Kidney (tissue), 14 donors: Measurements from ENCODE around the gene ATP11B. TPM values are rescaled to one million over a fixed set of nuclear protein-coding genes. Genes with fewer than 3 reads are reported as not detected.

ENCODE experiments used
- DNase-seq, 5 donors: peaks; one replicate each; pipeline ENCODE4 v3.0.0-alpha.2; 2013 to 2020
- FAIRE-seq: peaks from 2 replicates; lab custom pipeline; 2012; peaks lifted over from hg19 to GRCh38; lab: Jason Lieb, UNC
- H3K27ac ChIP-seq, 2 donors: one replicate each; pipeline ENCODE4 v1.7.0; 2013; ENCODE audit warnings: low read depth in 2 of 2, low read length in 2 of 2, inconsistent platforms in 1 of 2
- H3K27me3 ChIP-seq: one replicate; pipeline ENCODE4 v1.7.1; 2013; ENCODE audit warnings: low read length, inconsistent platforms; ENCODE audit not compliant: control insufficient read depth, insufficient read depth
- H3K36me3 ChIP-seq, 3 donors: one replicate each; pipeline versions ENCODE4 v1.7.0 to v1.7.1; 2013; ENCODE audit warnings: low read length in 3 of 3, control low read depth in 1 of 3, inconsistent platforms in 1 of 3; ENCODE audit not compliant: insufficient read depth in 3 of 3, control insufficient read depth in 2 of 3
- H3K4me1 ChIP-seq, 3 donors: one replicate each; pipeline versions ENCODE4 v1.7.0 to v1.7.1; 2013; ENCODE audit warnings: low read length in 3 of 3, inconsistent platforms in 1 of 3, low read depth in 1 of 3; ENCODE audit not compliant: control insufficient read depth in 2 of 3, insufficient read depth in 2 of 3
- H3K4me3 ChIP-seq, 3 donors: one replicate each; pipeline versions ENCODE4 v1.7.0 to v1.8.1; 2013; ENCODE audit warnings: low read length in 3 of 3, control low read depth in 1 of 3, inconsistent platforms in 1 of 3
- H3K9ac ChIP-seq, 3 donors: one replicate each; pipeline versions ENCODE4 v1.7.0 to v1.7.1; 2013; ENCODE audit warnings: low read length in 3 of 3, control low read depth in 1 of 3, inconsistent platforms in 1 of 3
- H3K9me3 ChIP-seq, 3 donors: one replicate each; pipeline versions ENCODE4 v1.7.0 to v1.7.1; 2013; ENCODE audit warnings: low read length in 3 of 3, control low read depth in 1 of 3, inconsistent platforms in 1 of 3; ENCODE audit not compliant: control insufficient read depth in 2 of 3, insufficient read depth in 1 of 3
- intact Hi-C: fragments of 100-400 bp; cut with DNase I; formaldehyde crosslinking; loops from one replicate; pipeline ENCODE4 v1.11.1; 2022
- polyA plus RNA-seq: library from polyadenylated mRNA; stranded (reverse); fragments of 350-450 nt; fragmentation: Illumina TruSeq; extraction: RNeasy Lipid Tissue Mini Kit (QIAGEN cat#74804); gene quantifications from one replicate; pipeline ENCODE4 v1.2.3, GENCODE V29; 2014; ENCODE audit warnings: low read depth, low replicate concordance; ENCODE audit not compliant: insufficient read depth
- total RNA-seq: library from RNA; stranded (reverse); fragmentation: NEBNext Ultra II Directional; extraction: Animal tissue kit (Norgen Biotek cat#: 25700); gene quantifications from one replicate; pipeline ENCODE4 v1.2.1, GENCODE V29; 2021
- TF ChIP-seq, protein P1 (sequence below): IDR thresholded peaks from 3 replicates; pipeline ENCODE4 v1.5.1; 2012; ENCODE audit warnings: mild to moderate bottlenecking, moderate library complexity, borderline replicate concordance; ENCODE audit not compliant: insufficient read depth; ENCODE audit errors: extremely low read depth
- donor health status: control.
- donor health status: control.
- donor health status: control.
- donor health status: control.
- donor health status: control.
- donor health status: DM: yes; HTN: yes; CAD: no.
- donor health status: Normal renal cell carcinoma (clear cell type).

ATP11B gene
- total and polyA plus RNA-seq, 2 donors from 2014 or later: 8.0 to 65.0 TPM

DNA sequence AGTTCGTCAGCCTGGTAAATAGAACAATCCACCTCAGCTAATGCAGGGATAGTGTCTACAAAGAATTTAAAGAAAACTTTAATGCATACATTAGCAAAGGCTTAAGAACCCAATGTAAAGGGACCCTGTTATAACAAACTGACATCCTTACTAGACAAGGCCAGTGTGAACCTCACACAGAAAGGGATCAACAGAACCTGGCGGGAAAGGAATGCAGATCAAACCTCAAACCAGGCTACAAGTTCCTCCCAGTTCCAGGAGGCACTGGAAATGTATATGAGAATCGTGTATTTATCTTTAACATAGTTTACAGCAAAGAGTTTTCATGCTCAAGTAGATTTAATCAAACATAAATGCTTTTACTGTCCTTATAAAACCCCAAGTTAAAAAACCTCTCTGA is 37.6 kb upstream of the ATP11B start:
- FAIRE-seq (no peak), DNase-seq (no peak)
- intact Hi-C loops: no loop called here
- TF ChIP-seq, protein P1, sequence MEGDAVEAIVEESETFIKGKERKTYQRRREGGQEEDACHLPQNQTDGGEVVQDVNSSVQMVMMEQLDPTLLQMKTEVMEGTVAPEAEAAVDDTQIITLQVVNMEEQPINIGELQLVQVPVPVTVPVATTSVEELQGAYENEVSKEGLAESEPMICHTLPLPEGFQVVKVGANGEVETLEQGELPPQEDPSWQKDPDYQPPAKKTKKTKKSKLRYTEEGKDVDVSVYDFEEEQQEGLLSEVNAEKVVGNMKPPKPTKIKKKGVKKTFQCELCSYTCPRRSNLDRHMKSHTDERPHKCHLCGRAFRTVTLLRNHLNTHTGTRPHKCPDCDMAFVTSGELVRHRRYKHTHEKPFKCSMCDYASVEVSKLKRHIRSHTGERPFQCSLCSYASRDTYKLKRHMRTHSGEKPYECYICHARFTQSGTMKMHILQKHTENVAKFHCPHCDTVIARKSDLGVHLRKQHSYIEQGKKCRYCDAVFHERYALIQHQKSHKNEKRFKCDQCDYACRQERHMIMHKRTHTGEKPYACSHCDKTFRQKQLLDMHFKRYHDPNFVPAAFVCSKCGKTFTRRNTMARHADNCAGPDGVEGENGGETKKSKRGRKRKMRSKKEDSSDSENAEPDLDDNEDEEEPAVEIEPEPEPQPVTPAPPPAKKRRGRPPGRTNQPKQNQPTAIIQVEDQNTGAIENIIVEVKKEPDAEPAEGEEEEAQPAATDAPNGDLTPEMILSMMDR: no peak
- Histone ChIP-seq H3K9ac (no peak overlapping the region), H3K4me1 (no peaks in the 10 kb centered on the region), H3K36me3 (no peaks in the 10 kb centered on the region), H3K27me3 (no peaks in the 10 kb centered on the region), H3K9me3 (peaks cover 0 to 4% (median 0%) of the 10 kb centered on the region in 3 donors), H3K27ac (no peak overlapping the region), H3K4me3 (no peak overlapping the region)

DNA sequence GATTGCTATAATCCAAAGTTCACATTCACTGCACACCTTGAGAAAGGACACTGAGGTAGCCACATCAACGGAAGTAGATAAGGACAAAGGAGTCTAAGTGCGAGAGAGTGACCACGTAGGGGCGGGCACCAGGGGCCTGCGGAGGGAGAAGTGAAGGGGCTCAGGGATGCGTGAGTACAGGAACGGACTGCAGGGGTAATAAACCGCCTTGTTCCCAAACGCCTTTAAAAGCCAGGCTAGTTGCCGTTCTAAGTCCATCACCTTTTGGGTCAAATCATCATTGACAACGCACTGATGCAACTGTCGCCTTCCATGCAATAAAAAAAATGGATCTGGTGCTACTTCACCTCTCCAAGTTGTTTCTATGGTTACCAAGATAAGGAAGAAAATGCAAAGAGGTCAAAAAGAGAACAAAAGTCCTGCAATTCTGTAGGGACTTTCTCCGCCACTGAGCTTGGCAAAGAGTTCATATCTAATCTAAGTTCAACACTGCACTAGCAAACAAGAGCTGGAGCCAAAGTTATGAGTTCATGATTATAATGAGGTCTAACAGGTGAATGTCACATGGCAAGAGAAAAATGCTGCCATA is 32.6 kb upstream of the ATP11B start:
- TF ChIP-seq, protein P1: no peak
- DNase-seq (no peak), FAIRE-seq (no peak)
- Histone ChIP-seq H3K27me3 (no peaks in the 10 kb centered on the region), H3K4me3 (no peak overlapping the region), H3K9me3 (no peaks in the 10 kb centered on the region), H3K27ac (no peak overlapping the region), H3K9ac (no peak overlapping the region), H3K4me1 (no peaks in the 10 kb centered on the region), H3K36me3 (no peaks in the 10 kb centered on the region)
- intact Hi-C loops: no loop called here

DNA sequence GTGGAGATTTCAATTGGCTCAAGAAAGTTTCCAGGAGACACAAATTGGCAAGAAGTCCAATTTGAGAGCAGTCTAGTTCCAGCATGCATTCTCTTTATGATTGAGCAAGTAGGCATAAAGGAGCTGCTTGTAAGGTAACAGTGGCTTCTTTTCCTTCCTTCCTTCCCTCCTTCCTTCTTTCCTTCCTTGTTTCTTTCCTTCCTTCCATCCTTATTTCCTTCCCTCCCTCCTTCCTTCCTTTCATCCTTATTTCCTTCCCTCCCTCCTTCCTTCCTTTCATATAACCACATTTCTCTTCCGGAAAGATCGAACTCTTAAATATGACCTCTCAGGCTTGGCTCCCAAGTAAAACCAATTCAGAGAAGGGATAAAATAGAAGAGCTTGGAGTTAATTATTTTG is 29.4 kb upstream of the ATP11B start:
- TF ChIP-seq, protein P1: no peak
- FAIRE-seq: no peak

GRCh38 chr3:182765287-182765686 is 28.0 kb upstream of the ATP11B start:
- TF ChIP-seq, protein P1: no peak
- Histone ChIP-seq H3K27me3 (no peaks in the 10 kb centered on the region), H3K36me3 (no peaks in the 10 kb centered on the region), H3K9ac (no peak overlapping the region), H3K4me1 (no peaks in the 10 kb centered on the region), H3K27ac (no peak overlapping the region), H3K4me3 (no peak overlapping the region), H3K9me3 (no peaks in the 10 kb centered on the region)
- DNase-seq: no peak
- no peak for FAIRE-seq
- intact Hi-C loops: no loop called here

More for the DNA sequence above, 29.4 kb upstream of the ATP11B start:
- Histone ChIP-seq H3K27ac (no peak overlapping the region), H3K36me3 (no peaks in the 10 kb centered on the region), H3K27me3 (no peaks in the 10 kb centered on the region), H3K9ac (no peak overlapping the region), H3K4me3 (no peak overlapping the region), H3K9me3 (no peaks in the 10 kb centered on the region), H3K4me1 (no peaks in the 10 kb centered on the region)
- intact Hi-C loops: no loop called here
- no peak for DNase-seq
